NB4 (cell line): Measurements from ENCODE around the gene GMDS.

Experiments used
- DNase-seq: peaks from one replicate; pipeline ENCODE4 v3.0.0; 2010; ENCODE audit warnings: low read depth
- H3K4me3 ChIP-seq: one replicate; pipeline ENCODE4 v1.5.1; 2011; ENCODE audit warnings: mild to moderate bottlenecking, low read depth, low read length, moderate library complexity
- CTCF ChIP-seq: IDR thresholded peaks from one replicate; pipeline ENCODE4 v1.5.1; 2012; ENCODE audit warnings: low read depth, low read length
- MAX ChIP-seq: IDR thresholded peaks from 2 replicates; pipeline ENCODE4 v1.6.1; 2011; ENCODE audit warnings: low read depth, low read length
- MYC ChIP-seq: IDR thresholded peaks from 2 replicates; pipeline ENCODE4 v1.6.1; 2011; ENCODE audit warnings: low read depth, low read length
- POLR2A ChIP-seq: IDR thresholded peaks from 2 replicates; pipeline ENCODE4 v1.6.1; 2011; ENCODE audit warnings: mild to moderate bottlenecking; ENCODE audit not compliant: insufficient read length; ENCODE audit errors: extremely low read depth

Gene GMDS

GRCh38 chr6:1821513-1822183, 423.8 kb downstream of the GMDS start:
- no peak for TF ChIP-seq POLR2A
- TF ChIP-seq MYC: no peak
- no peak for TF ChIP-seq MAX
- no peak for TF ChIP-seq CTCF
- no peak for DNase-seq

GRCh38 chr6:1821164-1821512, 424.3 kb downstream of the GMDS start:
- no peak overlapping the region for H3K4me3 ChIP-seq
- TF ChIP-seq CTCF (no peak), MAX (no peak), MYC (no peak), POLR2A (no peak)
- no peak for DNase-seq

More at GRCh38 chr6:1821513-1822183, 423.8 kb downstream of the GMDS start:
- no peak overlapping the region for H3K4me3 ChIP-seq

- no peak for DNase-seq
- H3K4me3 ChIP-seq: no peak overlapping the region
Observed at GRCh38 chr6:1820714-1821113, 424.7 kb downstream of the GMDS start.

GRCh38 chr6:1820165-1820564, 425.2 kb downstream of the GMDS start:
- no peak for TF ChIP-seq MYC
- TF ChIP-seq MAX: no peak
- TF ChIP-seq POLR2A: no peak
- no peak for TF ChIP-seq CTCF
- DNase-seq: no peak
- no peak overlapping the region for H3K4me3 ChIP-seq

More at GRCh38 chr6:1820714-1821113, 424.7 kb downstream of the GMDS start:
- TF ChIP-seq MAX: no peak
- TF ChIP-seq CTCF: no peak
- no peak for TF ChIP-seq MYC
- no peak for TF ChIP-seq POLR2A

GRCh38 chr6:1819007-1819406, 426.4 kb downstream of the GMDS start:
- H3K4me3 ChIP-seq: no peak overlapping the region
- DNase-seq: no peak
- TF ChIP-seq POLR2A (no peak), CTCF (no peak), MYC (no peak), MAX (no peak)
